Activated T-helper 1 cell treated with Interleukin-2 at 50 U/mL for 16 hours (primary cell): Measurements from ENCODE around the gene ANTXR1.

Experiments
- DNase-seq: peaks from one replicate; pipeline ENCODE4 v3.0.0-alpha.2; 2020; ENCODE audit warnings: low read depth

ANTXR1 gene

DNA sequence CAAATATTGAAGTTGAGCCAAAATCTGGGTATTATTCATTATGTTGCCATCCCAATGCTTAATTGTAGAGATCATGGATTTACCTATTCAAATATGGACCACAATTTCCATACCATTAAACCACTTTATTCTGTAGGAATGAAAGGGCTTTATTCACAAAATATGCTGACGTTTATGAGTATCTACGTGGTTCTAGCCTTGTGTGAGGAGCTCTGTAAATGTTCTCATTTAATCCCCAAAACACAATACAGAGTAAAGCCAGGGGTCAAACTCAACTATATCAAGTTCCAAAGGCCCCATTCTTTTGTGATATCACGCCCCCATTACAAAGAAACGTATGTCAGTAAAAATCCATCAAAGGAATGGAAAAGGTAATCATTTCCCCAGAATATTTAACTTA is 61.9 kb downstream of the ANTXR1 start:
- no peak for DNase-seq

DNA sequence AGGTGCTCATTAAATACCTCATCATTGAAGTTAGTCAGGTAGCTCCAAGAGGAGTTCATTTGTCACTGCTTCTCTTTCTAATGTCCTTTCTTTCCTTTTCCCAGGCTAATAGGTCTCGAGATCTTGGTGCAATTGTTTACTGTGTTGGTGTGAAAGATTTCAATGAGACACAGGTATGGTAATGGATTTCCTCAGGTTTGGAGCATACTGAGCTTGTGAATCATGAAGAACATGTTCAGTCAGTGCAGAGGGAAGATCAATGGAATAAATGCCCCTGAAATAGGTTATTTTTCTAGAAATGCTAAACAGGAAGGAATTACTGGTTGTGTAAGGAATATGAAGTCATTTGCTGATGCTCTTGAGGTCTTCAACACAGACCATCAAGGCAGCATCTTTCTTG is 62.5 kb downstream of the ANTXR1 start:
- no peak for DNase-seq

DNA sequence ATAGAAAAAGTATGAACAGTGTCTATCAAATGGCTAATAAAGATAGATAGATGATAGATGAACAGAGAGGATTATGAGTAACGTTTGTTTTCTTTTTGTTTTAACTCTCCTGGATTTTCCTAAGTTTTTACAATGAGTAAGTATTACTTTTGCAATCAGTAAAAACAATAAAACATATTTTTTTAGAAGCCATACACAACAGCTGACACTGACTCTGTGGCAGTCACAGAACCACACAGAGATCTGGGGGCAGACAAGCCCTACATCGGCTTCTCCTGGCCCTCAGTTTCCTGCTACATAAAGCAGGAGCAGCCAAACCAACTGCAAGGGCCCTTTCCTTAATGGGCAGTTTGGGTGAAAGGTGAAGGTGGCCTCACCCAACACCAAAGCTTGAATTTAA is 63.6 kb downstream of the ANTXR1 start:
- no peak for DNase-seq

DNA sequence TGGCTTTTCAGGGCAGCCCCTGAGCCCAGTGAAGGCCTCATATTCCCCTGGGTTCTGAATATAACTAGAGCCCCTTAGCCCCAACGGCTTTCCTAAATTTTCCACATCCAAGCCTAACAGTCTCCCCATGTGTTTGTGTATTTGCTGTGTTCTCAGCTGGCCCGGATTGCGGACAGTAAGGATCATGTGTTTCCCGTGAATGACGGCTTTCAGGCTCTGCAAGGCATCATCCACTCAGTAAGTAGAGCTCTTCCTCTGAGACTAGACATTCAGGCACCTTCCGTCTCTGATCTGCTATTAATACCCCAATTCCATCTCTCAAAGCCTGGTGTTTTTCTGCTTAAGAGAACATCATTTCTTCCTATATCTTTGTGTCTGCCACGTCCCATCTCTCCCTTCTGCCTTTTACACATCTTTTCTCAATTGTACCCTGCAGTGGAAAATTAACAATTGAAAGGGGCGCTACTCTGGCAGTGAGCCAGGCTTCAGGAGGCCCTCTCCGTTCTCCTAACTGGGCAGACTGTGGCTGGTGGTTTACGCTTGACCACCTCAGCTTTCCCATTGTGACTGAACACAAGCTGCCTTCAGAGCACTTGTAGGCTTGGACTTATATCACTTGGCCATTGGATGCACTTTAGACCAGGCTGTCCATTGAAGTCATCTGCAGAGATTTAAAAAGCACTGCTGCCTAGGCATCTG is 64.4 kb downstream of the ANTXR1 start:
- DNase-seq: no peak

DNA sequence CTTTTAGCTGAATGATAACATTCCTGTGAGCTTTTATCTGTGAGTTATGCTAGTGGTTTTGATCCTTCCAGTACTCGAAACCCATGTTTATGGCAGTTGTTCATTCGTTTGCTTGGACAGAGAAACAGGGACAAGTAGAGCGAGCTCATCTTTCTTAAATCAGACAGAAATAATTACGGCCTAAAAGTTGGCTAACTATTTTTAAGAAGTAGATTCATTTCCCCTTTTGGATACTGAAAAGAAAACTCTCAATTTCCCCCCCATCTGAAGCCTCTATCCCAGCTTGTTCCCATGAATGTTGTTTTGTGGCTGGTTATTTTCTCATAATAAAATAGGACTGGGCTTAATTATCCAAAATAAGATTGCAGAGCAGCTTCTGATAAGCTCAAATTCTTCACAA is 67.1 kb downstream of the ANTXR1 start:
- DNase-seq: no peak

DNA sequence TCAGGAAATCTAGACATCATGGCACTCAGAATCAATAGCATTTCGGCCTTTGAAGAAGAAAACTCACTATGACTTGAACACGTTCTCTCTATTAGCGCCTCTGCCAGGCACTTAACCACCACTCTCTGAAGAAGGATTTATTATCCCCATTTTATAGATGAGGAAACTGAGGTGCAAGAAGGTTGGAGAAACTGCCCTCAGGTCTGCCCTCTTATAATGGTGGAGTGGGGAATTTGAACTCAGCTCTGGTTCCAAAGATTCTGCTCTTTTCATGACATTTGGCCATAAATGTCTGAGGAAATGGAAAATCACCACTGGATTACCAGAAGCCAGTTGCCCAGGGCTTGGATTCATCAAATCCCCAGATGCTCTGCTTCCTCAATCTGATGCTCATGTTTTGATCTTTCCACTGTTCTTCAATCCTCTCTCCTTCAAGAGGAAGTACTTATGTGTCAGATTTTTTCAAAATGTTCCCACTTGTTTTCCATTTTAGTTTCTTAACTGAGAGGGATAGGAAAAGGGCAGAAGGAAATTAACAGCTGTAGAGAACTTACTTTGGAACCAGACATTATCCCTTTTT is 68.1 kb downstream of the ANTXR1 start:
- DNase-seq: no peak

DNA sequence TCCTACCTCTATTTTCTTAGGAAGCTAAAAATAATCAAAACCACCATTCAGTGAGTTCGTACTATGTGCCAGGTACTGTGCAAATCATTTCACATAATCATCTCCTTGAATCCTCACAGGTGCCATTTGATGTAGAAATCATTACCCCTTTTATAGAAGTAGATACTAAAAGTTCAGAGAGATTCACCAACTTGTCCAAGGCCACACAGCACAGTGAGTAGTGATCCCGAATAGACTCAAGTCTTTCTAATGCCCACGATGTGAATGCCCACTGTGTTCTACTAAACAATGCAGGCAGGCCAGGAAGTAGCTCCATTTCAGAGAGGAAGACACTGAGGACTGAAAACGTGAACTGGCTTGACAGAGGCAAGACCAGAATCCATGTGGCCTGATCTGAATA is 68.8 kb downstream of the ANTXR1 start:
- DNase-seq: no peak

DNA sequence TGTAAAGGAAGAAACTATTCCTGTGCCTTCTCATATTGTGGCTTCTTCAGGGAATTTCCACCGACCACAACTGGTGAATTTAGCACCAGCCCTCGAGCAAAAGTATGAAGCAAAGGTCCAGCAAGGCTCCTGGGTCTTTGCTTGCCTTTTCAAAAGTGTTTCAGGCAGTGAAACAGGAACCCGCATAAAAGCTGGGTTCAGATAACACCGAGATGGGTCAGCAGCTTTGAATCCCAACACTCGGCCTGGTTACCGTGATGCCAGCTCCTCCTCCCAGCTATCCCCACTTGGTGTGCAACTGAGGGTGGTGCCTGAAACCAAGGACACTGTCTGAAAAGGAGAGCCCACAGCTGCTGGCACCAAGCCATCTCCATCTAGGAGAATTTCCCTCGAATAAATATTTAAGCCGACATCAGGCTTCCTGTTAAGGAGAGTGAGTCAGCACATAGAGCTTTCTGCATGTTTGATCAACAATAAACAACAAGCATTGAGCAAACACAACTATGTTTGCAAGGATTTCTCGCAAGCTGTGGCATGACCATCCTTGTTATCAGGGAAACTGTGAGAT is 69.5 kb downstream of the ANTXR1 start:
- no peak for DNase-seq

DNA sequence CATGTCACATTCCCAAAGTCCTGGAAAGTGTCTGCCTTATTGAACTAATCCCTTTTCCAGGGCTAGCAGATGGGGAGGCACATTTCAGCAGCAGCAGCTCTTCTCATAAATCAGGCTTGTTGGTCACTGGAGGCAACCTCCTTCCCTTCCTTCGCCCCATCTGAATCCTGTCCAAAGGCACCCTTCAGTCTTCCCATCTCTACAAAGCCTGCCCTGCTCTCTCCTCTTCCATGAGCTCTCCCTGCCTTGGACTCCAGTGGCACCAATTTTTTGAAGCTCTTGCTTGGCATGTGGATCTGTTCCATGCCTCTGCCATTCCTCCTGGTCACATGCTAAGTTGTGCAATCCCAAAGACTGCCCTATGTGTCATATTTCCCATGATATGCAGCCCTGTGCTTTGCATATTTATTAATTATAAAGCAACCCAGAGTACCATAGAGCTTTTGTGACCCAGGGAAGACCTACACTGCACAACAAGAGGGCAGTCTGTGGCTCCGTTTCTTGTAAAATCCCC is 70.3 kb downstream of the ANTXR1 start:
- no peak for DNase-seq

DNA sequence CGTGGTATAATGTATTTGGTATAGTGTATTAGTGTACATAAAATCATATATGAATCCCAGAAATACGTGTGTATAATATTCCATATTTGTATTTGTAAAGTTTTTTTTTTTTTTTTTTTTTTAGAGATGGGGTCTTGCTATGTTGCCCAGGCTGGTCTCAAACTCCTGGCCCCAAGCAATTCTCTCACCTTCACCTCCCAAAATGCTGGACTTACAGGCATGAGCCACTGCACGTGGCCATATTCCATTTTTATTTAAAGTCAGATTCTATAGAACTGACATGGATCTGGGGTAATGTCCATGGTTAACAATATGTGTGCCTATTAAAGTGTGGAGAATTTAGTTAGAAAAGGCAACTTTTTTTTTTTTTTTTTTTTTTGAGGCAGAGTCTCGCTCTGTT is 71.5 kb downstream of the ANTXR1 start:
- DNase-seq: no peak

DNA sequence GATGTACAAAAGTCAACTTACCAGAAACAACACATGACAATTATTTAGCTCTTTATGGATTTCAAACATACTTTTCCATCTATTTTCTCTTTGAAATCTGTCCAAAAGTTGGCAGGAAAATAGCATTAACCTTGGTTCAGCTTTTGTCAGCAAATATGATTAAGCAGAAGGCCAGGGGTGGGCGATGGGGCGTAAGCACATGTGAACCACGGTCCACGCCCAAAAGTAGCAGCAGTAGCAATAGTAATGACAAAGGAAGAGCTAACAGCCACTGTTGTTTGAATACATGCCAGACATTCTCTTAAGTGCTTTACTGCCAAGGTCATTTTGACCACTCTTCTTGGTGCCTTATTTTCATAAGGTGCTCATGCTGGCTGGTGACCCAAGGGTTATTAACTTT is 73.5 kb downstream of the ANTXR1 start:
- no peak for DNase-seq

DNA sequence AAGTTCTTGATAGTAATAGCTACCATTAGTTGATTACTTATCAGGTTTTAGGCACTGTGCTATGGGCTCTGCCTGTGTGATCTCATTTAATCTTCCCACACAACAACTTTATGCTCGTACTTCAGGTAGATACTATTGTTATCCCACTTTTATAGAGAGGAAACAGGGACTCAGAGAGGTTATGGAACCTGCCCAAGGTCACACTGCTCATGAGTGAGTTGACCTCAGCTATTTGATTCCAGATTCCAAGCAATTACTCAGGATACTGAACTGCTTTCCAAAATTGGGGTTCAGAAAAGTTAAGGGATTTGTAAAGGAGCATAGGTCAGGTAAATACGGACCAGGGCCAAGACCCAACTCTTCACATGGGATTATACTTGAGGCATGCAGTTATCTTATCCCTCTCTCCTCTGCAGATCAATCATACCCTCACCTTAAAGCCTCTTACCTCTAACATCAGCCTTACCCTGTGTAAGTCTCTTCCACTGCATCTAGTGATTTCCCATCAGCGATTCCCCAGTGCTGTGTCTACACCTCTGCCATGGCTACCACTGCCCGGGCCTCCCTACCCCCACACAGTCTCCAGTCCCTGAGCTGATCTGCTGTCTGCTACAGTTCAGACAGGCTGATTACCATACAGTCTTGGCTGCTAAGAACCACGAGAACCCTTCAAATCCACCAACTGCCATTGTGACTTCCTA is 74.4 kb downstream of the ANTXR1 start:
- no peak for DNase-seq

DNA sequence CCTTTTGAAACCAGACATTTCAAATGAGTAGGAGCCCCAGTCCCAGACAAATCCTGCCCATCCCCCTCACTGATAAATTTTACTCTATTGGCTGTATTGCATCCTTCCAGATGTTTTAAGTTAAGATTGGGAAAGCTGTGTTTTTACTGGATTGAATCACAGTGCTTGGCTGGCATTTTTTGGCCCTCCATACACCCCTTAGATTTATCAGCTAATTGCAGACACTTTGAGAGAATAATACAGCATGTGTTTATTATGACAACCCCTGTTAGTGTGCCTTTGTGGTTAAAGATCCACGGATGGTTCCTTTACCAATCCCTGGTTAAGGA is 74.9 kb downstream of the ANTXR1 start:
- DNase-seq: no peak

DNA sequence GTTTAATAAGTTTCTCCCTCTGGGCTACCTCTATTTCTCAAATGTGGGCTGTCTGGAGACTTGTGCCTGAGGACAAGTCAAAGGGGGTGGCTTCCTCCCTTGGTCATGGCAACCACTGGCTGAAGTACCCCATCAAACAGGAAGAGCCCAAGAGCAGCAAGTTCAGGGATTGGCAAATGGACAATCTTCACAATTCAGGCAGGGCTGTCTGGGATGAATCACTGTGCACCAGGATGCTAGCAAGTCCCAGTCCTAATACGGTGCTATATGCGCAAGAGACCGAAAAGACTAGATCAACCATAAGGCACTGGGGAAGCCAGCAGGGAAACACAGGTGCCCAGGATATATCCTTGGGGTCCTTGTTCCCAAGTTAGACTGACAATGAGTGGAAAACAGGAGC is 75.5 kb downstream of the ANTXR1 start:
- DNase-seq: no peak

DNA sequence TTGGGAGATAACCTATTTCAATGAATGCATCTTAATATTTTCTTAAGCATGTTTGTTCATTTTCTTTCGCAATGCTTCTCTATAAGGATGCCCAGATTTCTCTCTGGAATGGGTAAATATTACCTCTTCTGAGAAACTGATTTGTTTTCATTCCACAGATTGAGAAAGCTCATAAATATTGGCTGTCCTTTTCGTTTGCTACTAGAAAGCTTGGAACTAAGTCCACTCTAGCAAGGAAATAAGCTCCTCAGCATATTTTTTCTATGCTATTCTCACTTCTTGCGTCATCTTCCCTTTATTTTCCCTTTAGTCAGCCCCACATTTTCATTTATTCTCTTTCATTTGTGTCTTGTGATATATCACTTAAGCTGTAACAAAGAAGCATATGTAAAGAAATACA is 76.3 kb downstream of the ANTXR1 start:
- no peak for DNase-seq

DNA sequence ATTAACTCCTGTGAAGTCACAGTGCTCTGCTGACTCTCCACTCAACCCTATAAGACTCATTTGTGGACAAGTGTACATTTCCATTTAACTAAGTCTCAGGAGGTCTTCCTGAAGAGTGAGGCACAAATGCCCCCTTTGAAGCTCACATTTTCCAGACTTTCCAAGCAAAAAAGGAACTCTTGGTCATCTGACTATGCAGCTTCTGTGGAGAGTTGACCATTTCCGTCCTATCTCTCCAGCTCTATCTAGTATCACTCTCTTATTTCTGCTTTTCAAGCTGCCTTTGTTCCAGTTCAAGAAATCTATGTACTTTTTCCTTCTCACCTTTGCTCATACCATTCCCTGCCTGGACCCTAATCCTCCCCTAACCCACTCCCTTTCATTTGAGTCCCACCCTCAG is 77.0 kb downstream of the ANTXR1 start:
- DNase-seq: no peak

DNA sequence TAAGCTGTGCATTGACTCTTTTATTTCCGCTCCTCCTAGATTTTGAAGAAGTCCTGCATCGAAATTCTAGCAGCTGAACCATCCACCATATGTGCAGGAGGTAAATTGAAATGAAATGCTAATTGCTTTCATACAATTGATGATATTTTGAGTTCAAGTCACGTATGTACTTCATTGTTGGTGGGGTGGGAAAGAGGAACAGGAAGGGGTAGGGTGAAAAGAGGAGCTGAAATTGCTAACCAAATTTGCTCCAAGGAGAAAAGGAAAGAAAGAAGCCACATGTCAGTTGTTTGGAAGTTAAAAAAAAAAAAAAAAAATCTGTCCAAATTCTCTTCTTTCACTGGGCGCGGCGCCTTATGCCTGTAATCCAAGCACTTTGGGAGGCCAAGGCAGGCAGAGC is 77.8 kb downstream of the ANTXR1 start:
- no peak for DNase-seq

DNA sequence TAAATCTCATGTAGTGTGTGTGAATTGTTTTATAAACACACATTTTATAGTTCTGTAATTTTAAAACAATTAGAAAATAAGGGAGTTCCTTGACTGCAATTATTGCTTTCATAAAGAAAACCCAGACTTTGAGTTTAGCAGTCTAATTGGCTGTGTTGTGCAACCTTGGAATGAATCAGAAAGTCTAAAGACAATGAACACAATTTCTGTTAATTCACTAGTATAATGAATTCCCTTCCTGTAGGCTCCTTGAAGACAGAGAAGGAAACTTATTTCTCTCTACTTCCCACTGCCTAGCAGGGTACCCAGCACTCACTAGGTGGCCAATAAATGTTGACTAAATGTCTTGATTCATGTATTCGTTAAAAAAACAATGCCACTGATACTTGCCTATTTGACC is 79.9 kb downstream of the ANTXR1 start:
- DNase-seq: no peak

DNA sequence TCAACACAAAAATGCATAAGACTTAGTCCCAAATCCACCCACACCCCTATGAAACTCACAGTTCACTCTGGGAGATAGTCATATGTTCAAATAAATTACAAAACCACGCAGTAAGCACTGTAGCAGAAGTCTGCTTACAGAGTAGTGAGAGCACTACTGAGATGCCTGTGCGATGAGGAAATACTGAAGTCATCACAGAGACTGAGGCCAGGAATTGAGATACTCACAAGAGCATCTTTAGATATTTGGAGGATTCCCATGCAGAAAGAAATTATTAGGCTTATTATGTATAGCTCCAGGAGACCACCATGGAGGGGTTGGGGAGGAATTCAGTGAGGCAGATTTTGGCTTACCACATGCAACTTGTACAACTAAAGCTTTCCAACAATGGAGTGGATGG is 82.3 kb downstream of the ANTXR1 start:
- DNase-seq: no peak

DNA sequence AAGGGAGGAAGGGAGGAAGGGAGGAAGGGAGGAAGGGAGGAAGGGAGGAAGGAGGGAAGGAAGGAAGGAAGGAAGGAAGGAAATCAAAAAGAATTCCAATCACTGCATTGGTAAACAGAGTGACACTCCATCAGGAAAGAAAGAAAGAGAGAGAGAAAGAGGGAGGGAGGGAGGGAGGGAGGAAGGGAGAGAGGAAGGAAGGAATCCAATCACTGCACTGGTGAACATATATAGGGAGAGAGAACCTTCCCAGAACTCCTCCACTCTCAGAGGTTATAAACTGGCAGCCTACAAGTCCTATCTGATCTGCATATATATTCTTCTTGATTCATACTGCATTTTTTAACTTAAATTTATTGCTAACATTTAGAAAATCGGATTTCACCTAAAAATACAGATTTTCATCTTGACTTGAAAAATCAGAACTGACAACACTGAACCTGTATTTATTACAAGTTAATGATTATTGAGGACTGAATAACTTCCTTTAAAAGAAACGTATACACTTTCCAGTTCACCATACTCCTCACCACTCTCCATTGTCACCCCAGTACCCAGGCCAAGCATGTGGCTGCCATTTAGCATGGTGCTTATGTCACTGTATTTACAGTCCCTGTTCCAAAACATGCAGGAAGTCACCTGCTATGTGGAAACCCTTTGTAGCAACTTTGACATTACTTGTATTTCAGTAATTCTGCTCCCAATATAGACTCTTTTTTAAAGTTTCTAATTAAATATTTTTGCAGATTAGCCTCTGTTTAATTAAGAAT is 83.5 kb downstream of the ANTXR1 start:
- no peak for DNase-seq

DNA sequence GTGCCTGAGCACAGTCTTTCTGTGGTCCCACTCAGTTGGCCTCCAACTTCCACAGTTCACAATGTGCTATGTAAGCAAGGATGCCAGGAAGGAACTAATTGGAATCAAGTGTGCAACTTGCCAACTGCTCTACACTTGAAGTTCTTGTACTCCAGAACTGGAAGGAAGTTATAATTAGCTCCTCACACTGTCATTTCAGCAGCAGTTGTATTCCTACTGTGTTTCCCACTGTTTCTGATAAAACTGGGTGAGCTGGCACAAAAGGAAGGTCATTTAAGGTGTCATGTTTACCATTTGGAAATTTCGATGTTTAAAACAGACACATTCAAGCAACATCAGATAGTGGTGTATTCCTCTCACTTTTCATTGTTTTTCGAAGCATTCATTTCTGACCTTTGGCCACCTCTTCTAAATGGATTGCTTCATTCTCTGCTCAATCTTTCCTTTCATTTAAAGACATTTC is 84.2 kb downstream of the ANTXR1 start:
- no peak for DNase-seq

DNA sequence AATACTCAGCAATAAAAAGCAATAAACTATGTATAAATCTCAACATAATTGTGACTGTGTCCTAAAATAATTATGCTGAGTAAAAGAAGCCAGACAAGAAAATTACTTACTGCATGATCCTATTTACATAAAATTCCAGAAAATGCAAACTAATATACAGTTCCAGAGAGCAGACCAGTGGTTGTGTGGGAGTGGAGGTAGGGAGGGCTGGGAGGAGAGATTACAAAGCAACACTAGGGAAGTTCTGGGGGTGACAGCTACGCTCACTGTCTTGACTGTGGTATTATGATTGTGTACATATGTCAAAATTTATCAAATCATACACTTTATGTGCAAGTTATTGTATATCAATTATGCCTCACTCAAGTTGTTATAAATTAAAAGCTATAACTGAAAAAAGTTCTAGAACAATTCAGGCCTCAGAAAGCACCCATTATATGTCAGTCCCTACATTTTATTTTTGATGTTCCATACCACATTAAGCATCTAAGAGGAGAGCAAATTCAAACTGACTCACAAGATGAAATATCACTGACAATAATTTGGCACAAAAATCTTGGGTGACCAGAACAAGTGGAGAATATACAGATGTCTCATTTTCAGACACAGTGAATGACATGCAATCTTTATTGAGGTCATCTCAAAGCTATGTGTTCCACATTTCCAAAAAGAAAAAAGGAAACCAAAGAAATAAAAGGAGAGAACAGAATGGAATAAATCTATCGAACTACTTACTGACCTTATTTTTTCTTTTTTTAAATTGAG is 85.1 kb downstream of the ANTXR1 start:
- DNase-seq: no peak
